Dermis microvascular lymphatic vessel endothelial cell (primary cell): ENCODE results near the gene OR4C6. TPM values are rescaled to one million over a fixed set of nuclear protein-coding genes. Genes with fewer than 3 reads are reported as not detected.
A peak's percentile ranks its signal among the peaks of the same experiment; 100 is the strongest.

Source experiments
- DNase-seq, 2 donors: peaks; one replicate each; pipeline versions ENCODE4 v3.0.0 to v3.0.0-alpha.2; 2010; ENCODE audit warnings: low read depth in 2 of 2
- total RNA-seq: library from RNA; depleted of rRNA; stranded (reverse); fragments of >200 nt; gene quantifications from 2 replicates; pipeline ENCODE4 v1.2.1, GENCODE V29; 2014

OR4C6 gene
- total RNA-seq: not detected in 2 replicates

DNA sequence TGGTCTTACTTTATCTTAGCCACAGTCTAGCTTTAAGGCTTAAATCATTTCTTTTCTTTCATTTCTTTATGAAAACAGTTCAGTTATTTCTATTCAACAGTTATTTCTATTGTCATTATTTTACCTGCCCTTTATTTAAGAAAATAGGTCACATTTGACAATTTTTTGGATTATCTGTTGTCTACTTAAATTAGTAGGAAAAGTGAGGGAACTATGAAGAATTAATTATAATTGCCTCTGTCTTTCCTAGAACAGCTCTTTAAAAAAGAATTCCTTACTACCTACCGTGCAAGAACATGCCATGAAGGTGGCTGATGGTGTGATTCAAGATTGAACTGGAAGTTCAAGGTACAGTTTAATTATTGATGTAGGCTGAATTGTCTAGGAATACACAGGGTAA, at the start of gene OR4C6:
TSS of gene OR4C6 (plus strand) at position 301 of the 400 bp plus-strand sequence. CDS start 2,966 bp downstream, outside the sequence.
- no peak for DNase-seq

DNA sequence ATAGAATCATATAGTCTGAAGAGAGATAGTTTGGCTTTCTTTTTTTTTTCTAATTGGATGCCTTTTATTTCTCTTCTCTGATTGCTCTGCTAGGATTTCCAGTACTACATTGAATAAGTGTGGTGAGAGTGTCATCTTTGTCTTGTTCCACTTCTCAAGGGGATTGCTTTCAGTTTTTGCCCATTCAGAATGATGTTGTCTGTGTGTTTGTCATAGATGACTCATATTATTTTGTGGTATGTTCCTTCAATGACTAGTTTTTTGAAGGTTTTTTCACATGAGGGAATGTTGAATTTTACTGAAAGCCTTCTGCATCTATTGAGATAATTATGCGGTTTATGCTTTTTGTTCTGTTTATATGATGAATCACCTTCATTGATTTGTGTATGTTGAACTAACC, 37.5 kb upstream of the OR4C6 start:
- DNase-seq: no peak

DNA sequence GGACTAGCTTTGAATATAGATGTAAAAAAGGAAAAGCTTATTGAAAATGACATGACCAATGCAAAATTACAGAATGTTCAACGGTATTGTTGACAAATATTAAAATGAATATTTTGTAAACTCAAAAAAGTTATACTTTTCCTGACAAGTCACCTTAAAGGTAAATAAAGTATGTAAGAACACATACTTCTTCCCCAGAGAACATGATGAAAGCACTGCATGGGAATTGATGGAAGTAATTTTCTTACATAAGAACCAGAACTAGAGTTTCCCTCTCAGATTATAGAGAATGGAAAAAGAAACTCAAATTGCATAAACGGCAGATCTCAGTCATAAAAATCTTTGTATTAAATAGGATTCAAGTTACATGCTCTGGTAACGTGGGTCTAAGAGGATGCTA, 27.2 kb upstream of the OR4C6 start, which contains the start of gene OR4P4:
TSS of gene OR4P4 (plus strand) at position 301 of the 400 bp plus-strand sequence.
- no peak for DNase-seq

DNA sequence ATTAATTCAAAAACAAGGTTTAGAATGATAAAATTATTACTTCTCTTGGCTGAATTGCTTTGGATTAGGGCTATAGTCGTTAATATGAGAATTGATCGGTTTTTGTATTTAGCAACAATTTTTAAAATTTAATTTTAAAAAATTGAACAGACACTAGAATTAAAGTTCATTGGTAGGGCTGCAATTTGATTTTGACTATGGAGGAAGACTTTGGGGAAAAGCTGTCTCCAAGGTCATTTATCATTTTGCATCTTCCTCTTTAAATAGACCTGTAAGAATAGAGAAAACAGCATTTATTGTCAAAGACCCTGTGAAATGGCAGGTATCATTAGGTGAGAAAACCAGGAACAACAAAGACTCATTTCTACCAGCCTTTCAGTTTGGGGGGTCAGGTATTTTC, 14.0 kb upstream of the OR4C6 start, which contains the start of gene OR4S2:
TSS of gene OR4S2 (plus strand) at position 301 of the 400 bp plus-strand sequence. CDS start 2,577 bp downstream, outside the sequence.
- DNase-seq: no peak

DNA sequence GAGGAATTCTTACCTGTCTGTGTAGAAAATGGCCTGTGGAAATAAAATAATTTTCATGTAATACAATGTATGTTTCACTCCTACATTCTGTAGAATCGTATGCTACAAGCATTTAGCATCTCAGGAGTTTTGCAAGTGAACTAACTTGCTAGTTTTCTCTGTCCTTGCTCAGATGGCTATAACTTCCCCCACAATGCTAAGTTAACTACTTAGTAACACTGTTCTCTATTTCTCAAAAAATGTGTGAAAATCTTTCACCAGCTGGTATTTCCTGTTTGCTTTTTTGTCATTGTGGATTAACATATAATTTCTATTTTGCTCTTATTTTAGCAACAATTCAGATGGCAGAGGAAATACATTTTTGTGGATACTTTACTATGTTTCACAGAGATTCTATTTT, 9.4 kb upstream of the OR4C6 start:
- no peak for DNase-seq

DNA sequence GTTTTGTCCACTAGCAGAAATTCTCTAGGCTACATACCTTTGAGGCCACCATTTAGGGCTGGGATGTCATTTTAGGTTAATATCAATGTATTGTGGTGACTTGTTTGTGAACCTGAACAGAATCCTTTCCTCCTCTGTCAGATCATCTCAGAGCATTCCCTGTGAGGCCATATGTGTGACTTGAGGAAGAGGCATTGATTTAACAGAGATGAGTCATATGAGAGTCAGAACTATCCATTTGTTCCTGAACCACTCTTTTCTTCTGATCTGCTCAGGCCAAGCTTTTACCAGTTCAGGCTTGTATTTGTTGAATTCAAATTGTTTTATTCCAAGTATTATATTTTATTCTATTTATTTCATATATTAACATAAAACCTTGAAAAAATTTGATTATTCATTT, 6.9 kb upstream of the OR4C6 start:
- DNase-seq: no peak

DNA sequence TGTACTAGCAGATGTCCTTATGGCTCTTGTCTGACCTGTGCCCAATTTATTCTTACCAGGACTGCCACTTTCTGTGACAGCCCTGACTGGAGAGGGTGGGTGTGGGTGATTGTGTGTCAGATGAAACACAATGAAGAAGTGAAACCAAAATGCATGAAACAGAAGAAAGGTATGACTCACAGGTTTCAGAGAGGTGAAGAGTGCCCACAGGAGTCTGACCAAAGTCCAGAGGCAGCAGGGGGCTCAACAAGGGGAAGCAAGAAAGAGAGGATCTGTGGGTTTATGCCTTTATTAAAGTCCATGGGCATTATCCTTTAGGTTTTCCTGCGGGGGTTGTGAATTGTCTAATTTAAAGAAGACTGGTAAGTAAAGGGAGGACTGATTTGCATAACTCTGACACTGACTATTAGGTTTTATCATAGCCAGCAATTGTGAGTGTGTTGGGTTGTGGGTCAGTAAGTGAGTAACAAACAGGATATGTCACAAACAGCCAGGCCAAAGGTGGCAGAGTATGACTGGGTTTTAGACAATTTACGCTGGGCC, 3.9 kb upstream of the OR4C6 start:
- DNase-seq: no peak

DNA sequence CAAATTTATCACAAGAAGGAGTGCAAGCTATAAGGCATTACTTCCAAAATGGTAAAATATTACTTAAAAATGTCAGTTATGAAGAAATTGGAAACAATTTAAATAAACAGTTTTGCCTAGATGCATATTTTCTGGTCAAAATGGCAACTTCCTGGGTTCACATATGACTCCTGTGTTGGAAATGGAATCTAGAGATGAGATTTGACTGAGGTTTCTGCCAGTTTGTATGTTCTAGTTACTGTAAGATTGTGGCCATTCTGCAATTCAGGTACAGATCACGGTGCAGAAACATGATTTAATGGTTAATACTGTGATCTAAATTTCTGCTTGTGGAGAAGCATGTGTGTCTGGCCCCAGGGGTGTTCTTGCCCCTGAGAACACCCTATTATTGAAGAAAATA, 3.4 kb upstream of the OR4C6 start:
- no peak for DNase-seq

DNA sequence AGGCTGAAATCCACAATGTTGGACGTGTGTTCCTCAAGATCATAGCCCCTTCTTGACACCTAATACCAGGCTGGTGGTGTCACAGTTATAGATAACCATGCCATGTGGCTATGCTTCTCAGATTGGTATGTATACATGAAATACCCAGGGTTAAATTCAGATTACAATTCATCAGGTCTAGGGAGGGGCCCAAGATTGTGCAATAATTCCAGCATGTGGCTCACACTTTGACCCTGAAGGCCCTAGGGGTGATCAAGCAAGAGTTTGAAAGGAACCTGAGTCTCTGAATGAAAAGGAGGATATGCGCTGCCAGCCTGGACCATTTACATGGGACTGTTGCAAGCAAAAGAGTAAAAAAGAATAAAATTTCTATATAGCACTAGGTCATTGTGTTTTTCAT, 7.4 kb downstream of the OR4C6 start:
- no peak for DNase-seq

DNA sequence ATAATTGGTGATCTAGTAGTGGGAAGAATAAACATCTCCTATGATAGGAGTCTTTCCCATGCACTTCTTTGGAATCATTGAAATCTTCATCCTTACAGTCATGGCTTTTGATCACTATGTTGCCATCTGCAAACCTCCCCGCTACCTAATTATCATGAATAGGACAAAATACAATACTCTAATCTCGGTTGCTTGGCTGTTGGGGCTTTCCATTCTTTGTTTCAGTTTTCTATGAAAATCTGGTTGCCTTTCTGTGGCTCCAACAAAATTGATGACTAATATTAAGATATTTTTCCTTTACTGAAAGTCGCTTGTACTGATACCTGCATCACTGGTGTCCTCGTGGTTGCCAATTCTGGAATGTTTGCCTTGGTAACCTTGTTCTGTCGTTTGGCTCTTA, 11.9 kb downstream of the OR4C6 start:
- no peak for DNase-seq

DNA sequence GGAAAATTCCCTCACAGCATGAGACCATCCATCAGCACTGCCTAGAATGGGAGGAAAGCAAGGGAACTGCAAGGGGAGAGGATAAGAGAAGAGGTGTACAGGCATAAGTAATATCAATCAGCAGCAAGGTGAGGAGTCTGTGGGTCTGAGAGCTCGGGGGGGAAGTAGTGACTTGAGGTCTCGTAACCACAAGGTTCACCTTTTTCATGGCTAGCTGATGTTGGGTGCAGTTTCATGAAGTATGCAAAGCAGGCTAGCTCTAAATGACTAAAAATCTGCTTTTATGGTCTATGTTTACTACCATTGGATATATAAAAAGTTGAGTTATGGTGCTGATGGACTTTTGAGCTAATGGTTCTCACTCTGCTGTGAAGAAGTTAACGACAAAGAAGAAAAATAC, 35.8 kb downstream of the OR4C6 start:
- DNase-seq: no peak

DNA sequence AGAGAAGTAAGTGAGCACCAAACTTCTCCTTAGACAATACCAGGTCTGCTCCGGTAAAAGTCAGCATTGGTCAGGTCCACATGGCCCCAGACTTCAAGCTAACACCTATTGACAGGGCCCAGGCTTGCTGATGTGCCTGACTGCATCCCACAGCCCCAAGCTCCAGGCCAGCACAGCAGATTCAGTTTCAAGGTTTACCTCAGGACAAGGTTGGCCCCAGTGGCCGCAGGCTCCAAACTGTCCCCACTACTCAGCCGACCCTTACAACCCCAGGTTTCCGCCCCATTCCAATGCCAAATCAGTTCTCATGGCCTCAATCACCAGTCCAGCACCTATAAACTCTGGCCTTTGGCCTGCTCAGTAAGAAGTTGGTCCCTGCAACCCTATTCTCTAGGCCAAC, 39.4 kb downstream of the OR4C6 start:
- DNase-seq: no peak

DNA sequence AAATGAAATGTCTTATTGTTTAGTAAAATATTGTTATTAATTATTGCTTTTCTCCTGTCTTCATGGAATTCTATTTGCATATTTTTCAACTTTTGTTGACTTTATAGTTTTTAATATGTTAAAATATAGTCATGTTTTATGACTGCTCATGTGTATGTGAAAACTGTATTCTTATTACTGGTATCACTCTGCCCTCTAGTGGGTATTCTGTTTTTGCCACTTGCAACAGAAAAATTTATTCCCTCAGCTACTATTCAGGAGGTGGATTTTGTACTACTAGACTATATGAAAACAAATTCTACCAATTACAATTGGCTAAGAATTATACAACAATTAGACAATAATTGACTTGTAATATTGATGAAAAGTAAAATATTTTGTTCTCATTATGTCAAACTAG, 45.0 kb downstream of the OR4C6 start:
- DNase-seq: peak; percentile 15 to 59

DNA sequence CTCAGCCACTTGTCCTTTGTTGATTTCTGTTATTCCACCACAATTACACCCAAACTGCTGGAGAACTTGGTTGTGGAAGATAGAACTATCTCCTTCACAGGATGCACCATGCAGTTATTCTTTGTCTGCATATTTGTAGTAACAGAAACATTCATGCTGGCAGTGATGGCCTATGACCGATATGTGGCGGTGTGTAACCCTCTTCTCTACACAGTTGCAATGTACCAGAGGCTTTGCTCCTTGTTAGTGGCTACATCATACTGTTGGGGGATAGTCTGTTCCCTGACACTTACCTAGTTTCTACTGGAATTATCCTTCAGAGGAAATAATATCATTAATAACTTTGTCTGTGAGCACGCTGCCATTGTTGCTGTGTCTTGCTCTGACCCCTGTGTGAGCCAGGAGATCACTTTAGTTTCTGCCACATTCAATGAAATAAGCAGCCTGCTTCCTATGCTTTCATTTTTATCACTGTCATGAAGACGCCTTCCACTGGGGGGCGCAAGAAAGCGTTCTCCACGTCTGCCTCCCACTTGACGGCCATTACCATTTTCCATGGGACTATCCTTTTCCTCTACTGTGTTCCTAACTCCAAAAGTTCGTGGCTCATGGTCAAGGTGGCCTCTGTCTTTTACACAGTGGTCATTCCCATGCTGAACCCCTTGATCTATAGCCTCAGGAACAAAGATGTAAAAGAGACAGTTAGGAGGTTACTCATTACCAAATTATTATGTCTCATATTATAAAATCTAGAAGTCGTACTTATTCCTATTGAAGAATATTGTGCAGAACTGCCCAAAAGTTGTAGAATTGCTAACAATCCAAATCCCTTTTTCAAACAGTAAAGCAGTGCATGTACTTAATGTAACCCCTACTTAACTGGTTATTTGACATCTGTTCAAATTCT, 53.2 kb downstream of the OR4C6 start:
- DNase-seq: no peak

Other genes with a start within 250 kb of the OR4C6 start
- not detected in 2 replicates for gene OR4C15, start 107.7 kb upstream of the OR4C6 start, total RNA-seq
- gene OR4C16, start 90.1 kb upstream of the OR4C6 start, total RNA-seq: not detected in 2 replicates
- gene OR4C11, start 54.6 kb upstream of the OR4C6 start, total RNA-seq: not detected in 2 replicates
- not detected in 2 replicates for gene OR4P4, start 27.1 kb upstream of the OR4C6 start, total RNA-seq
- gene OR4S2, start 13.9 kb upstream of the OR4C6 start, total RNA-seq: not detected in 2 replicates
- not detected in 2 replicates for gene OR5D13, start 111.2 kb downstream of the OR4C6 start, total RNA-seq
- gene OR5D14, start 133.4 kb downstream of the OR4C6 start, total RNA-seq: not detected in 2 replicates
- not detected in 2 replicates for gene OR5L1, start 149.2 kb downstream of the OR4C6 start, total RNA-seq
- not detected in 2 replicates for gene OR5D18, start 157.4 kb downstream of the OR4C6 start, total RNA-seq
- gene OR5L2, start 165.0 kb downstream of the OR4C6 start, total RNA-seq: not detected in 2 replicates
- gene OR5D16, start 176.6 kb downstream of the OR4C6 start, total RNA-seq: not detected in 2 replicates
- gene TRIM51, start 221.1 kb downstream of the OR4C6 start, total RNA-seq: not detected in 2 replicates